Measurements from ENCODE around the gene CCL23.
"Not testable (repeated sequence)": the region's sequence is repeated elsewhere in the genome, so short reads cannot be mapped to it uniquely, and the experiment has no call there.

CCL23 gene

DNA sequence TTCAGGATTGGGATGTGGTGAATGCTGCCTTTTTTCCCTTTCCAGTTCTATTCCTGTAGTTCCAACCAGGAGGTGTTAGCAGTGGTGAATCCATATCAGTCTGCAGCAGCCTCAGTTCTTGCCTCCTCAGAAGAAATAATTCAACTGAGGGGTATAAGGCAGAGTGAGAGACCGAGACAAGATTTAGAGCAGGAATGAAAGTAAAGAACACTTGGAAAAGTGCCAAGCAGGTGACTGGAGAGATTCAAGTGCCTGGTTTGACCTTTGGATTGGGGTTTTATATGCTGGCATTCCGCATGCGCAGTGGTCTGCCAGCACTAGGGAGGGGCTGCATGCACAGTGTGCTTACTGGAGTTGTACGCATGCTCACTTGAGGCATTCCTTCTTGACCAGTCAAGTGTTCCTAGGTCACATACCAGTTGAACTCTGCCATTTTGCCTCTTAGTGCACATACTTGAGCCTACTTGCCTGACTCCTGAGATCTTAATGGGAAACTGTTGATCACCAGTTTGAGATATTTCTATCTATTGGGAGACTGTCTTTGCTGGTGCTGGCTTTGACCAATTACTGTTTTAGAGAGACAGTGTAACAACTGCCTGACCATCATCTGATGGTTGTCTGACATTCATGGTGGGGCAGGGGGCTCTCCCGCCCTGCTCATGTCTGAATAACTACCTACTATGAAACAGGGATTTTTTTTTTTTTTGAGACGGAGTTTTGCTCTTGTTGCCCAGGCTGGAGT lies 15.7 kb downstream of the CCL23 start:
- no peak for DNase-seq

DNA sequence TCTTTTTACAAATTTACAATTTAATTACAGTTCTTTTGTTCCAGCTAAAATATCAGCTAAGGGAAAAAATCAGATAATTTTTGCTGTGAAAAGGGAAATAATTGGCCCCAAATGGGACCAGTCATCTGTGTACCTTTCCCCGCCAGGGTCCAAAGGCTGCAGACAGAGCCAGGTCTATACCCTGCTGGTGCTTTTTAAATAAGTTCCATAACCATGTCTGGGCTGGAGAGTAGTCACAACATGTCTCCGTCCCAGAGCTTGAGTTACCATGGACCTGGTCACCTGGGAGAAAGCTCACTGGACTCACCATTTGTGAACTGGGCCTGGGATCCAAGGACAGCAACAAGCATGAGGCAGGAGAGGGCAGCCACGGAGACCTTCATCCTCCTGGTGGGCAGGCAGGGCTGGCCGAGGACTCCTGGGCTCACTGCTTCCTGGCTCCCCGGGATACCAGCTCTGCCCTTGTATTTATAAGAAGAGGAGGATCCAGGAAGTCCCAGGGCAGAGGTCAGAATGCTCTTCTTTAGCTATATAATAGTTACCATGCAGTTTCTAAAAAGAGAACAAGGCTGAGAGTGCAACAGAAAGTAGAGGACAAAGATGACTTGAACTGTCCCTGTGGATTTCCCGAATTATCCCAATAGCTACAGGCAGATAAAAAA lies 16.5 kb downstream of the CCL23 start, which contains the start of gene CCL15:
Gene CCL15 (minus strand): TSS at position 444 of the 662 bp plus-strand sequence. CDS start 61 bp downstream, at position 383.
- DNase-seq: no peak

DNA sequence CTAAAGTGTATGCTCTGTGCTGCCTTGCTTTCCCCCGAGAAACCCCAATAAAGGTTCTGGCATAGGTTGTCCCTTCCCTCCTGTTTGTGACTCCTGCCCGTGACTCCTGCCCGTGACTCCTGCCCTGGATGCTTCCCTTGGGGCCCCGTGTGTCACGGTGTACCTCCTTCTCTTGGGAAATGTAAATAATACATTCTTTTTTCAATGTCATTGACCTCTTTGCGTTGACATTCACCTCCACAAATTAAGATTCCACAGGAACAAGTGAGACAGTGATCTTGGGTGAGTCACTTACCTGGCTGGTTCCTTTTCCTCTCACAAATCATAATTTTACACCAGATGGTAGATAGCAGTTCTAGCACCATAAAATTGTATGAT lies 17.1 kb downstream of the CCL23 start:
- no peak for DNase-seq

DNA sequence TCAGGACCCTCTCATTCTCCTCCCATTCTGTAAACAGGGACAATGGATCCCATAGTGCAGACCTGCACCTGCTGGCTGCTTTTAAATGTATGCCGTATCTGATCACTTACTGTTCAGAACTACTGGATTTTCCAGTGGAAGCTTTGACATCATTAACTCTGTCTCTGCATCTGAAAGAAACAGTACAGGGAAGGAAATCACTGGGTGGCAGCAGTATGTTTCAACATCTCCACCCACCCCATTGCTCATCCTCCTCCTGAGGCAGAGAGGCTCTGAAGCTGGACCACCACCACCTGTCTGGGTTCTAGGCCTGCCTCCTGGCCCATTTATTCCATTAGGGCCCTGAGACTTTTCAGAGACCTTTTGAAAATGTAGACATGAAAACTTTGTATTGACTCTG lies 19.0 kb downstream of the CCL23 start:
- no peak for DNase-seq

DNA sequence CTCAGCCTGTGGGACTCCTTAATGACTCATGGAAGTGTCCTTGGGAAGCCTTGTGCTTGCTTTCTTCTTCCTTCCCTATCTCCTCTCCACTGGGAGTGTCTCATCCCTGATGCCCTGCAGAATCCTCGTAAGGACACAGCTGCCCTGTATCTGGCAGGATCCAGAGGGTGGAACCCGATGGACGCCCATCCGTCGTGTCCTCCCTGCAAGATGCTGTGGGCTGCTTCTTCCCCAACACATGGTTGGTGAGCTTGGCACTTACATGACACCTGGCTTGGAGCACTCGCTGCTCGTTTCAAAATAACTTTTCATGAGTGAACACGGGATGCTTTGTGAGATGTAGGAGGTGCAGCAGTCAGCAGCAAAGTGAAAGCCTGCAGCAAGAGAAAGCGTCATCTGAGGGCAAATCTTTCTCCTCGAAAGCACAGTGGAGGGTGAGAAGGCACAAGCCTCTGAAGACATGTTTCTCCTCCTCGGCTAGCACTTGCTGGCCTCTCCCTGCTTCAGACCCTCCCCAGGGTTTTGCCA lies 19.7 kb downstream of the CCL23 start:
- DNase-seq: no peak

DNA sequence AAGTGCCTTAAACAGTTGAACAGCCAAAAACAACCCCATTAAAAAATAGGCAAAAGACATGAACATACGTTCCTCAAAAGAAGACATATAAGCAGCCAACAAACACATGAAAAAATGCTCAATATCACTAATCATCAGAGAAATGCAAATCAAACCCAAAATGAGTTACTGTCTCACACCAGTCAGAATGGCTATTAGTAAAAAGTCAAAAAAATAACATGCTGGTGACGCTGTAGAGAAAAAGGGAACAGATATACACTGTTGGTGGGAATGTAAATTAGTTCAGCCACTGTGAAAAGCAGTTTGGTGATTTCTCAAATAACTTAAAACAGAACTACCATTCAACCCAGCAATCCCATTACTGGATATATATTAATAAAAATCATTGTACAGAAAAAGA lies 22.4 kb downstream of the CCL23 start:
- not testable (repeated sequence) for DNase-seq

DNA sequence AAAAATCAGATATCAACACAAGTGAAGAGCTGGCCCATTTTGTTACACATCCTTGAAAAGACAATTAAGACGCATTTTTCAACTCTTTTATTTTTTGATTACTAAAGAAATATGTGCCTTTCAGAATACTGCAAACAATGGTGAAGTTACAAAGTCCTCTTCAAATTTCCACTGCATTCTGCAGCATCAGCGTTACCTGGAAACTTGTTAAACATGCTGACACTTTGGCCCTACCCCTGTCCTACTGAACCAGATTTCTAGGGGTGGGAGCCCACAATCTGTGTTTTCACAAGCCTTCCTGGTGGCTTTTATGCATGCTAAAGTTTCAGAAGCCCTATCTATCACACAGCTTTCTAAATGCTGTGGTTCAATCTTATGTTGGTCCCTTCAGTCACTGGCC lies 26.7 kb downstream of the CCL23 start:
- no peak for DNase-seq

DNA sequence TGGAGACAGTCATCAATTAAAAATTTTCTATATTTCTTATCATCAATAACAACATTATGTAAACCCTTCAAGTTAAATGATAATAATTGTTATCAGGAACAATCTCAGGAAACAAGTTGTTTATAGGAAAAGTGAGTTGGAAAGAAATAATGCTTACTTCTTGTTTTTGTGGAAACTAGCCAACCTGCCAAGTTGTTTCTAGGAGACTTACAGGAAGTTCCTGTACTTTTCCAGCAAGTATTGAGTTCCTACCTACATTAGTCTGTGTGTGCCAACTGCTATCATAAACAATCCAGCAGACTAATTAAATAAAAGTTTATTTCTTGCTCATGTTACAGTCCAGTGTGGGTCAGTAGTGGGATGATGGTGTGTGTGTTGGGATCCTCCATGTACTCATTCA lies 29.6 kb downstream of the CCL23 start:
- no peak for DNase-seq

DNA sequence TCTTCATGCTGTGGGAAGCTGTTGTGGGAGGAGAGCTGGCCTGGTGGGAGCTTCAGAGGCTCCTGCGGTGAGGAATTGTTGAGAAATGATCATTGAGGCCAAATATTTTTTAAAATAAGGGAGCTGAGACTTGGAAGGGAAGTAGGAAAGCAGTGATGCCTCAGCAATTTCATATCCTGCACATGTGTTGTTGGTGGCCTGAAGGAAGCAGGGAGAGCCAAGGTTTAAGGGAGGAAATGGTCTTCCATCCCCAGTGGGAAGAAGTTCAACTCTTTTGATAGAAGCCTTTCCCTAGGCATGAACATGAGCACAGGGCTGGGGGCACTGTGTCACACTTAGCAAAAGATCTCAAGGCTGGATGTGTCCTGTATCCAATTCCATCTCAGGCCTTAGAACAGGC lies 31.1 kb downstream of the CCL23 start, which contains the start of gene CCL14:
Gene CCL14 (minus strand): TSS at position 87 of the 400 bp plus-strand sequence. CDS start 80 bp downstream, at position 7.
- no peak for DNase-seq

DNA sequence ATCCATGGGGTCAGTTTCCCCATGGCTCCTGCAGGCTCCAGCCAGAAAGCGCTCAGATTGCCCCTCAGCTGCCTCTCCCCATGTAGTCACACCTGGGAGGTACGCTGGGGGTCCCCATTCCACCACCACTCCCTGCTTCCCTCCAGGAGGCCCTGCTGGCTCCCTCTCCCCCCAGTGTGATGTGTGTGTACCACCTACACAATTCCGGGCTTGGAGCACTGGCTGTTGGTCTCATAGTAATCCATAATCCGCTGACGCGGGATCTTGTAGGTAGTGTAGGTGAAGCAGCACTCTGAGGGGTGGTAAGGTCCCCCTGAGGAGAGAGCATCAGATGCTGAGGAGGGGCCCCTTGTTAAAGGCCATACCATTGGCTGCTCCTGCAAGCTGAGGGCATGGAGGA lies 33.6 kb downstream of the CCL23 start:
- no peak for DNase-seq

DNA sequence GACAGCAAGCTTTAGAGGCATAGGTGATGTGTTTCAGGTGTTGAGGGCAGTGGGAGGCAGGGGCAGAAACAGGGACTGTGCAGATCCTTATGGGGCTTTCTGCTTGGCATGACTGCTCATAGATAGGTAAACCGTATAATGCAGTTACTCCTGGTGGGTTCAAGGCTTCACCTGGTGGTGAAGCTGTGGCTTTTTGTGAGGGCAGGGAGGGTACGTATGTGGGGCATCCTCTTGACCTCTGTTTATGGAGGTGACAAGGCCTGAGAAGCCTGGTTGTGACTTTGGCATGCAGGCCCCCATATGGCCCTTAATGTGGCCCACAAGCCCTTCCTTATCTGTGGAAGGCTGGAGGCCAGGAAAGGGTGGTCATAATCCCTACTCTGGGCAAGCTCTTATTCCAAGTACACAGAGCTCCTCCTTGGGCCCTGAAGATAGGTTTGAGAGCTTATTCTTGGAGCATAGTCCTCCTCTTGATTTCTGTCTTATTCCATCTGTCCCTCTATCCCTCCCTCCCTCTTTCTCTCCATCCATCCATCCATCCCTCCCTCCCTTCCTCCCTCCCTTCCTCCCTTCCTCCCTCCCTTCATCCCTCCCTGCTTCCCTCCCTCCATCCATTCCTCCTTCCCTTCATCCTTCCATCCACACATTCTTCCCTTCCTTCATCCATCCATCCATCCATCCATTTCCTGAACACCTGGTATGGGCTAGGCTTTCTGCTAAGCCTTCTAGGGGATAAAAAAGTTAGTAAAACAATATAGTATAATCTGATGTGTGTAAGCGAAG lies 35.2 kb downstream of the CCL23 start:
- no peak for DNase-seq

DNA sequence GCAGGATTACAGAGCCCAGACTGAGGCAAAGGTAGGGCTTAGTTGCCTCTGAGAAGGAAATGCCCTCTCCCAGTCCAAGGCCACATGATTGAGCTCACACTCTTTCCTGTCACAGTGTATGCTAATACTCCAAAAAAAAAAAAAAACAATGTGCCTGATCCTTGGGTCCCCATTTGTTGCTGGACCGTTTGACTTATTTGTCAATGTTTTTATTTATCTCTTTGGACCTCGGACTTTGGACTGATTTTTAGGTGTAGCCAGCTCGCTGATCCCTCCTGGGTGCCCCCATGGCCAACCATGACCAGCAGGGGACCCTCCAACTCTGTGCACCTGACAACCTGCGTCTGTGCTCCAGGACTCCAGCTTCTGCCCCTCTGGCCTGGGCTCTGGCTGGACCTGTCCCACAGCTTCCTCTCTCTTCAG lies 35.9 kb downstream of the CCL23 start:
- DNase-seq: no peak

DNA sequence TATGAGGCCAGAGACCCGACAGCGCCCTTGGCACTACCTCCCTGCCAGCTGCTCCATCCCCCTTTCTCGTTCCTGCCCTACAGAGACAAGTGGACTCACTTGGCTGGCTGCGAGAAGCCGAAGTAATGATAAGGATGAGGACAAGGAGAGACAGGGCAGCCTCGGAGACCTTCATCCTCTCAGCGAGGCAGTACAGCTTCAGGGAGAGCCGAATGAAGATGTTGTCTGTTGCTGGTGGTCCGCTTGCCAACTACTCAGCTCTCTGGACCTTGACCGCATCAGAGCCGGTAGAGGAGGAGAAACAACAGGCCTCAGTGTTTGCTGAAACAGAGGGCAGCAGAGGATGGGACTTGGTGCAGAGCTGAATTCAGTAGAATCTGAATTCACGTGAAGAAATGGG lies 36.5 kb downstream of the CCL23 start, which contains the start of gene CCL16:
Gene CCL16 (minus strand): TSS at position 252 of the 400 bp plus-strand sequence. CDS start 77 bp downstream, at position 175.
- no peak for DNase-seq

DNA sequence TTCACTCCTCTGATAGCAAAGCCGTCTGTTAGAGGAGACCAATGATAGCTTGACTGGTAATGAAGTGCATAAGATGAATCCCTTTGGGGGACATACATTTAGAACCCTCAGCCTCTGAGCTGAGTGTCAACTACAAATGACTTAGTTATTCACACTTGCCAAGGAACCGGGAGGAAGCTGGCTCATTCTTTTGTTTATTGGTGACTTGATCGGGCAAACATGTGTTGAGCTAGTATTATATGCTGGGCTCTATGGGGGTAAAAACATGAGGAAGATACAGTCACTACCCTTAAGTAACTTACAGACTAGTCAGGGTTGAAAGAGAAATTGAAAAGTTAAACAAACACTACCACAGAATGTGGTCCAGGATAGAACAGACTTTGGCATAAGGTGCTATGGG lies 39.4 kb downstream of the CCL23 start:
- DNase-seq: no peak

DNA sequence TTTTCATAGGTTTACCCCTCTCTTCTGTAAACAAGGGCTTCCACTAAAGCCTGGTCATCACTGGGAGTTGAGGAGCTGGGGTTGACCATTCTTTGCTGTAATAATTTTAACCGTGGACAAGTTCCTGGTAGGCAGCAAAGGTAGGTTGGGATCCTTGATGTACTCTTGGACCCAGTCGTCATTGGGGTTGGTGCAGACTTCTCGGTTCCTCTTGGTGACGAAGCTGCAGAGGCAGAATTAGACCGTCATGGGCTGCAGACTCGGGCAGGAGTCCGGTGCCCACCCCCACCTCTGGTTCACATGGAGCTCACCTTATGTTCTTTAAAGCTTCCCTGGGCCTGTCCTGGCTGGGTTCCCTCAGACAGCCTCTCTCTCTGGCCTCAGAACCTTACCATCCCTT lies 40.3 kb downstream of the CCL23 start:
- no peak for DNase-seq

DNA sequence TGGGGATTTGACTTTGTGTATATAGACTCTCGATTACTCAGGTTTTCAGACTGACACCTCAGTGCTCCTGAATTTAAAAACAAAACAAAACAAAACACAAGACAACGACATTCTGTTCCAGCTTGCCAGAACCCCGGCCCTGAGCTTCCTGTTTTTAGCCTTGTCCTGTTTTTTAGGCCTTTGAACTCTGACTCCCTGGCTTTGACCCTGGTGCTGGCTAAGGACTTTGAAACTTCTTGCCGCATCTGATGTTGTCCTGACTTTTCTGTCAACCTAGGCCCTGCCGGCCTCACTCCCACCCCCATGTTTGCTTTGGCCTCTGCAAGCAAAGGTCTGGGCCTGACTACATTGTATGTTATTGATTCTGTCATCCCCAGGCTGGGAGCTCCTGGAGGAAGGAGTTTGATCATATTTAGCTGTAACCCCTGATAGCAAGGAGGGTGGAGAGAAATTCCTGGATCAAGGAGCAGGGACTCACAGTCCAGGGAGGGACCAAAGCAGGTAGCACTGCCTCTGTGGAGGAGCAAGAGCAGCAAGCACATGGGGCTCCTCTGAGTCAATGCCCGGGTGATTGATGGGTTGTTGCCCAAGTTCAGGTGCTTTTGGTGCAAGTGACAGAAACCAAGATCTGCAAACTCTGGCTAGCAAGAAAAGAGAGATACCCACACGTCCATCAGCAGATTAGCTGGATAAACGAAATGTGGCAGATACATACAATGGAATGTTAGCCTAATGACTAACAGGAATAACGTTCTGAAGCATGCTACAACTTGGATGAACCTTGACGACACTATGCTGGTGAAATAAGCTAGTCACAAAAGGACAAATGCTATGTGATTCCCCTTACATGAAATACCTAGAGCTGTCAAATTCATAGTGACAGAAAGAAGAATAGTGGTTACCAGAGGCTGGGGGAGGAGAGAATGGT lies 44.2 kb downstream of the CCL23 start:
- DNase-seq: no peak

DNA sequence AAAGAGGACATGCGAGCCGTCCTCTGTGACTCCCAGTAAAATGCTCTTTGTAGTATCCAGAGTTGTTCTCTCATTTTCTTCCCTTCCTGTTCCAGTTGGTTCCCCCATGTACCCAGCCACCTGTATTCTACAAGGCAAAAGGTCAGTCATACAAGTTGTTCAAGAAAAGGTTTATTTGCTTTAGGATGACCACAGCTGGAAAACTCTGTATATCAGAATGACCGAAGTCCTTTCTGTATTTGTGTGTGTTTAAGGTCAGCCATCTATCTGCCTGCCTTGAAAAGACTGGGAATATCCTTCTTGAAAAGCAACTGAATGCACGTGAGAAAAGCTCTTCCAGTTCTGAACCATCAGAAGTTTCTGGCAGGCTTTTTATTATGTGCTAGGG lies 44.8 kb downstream of the CCL23 start:
- DNase-seq: no peak

DNA sequence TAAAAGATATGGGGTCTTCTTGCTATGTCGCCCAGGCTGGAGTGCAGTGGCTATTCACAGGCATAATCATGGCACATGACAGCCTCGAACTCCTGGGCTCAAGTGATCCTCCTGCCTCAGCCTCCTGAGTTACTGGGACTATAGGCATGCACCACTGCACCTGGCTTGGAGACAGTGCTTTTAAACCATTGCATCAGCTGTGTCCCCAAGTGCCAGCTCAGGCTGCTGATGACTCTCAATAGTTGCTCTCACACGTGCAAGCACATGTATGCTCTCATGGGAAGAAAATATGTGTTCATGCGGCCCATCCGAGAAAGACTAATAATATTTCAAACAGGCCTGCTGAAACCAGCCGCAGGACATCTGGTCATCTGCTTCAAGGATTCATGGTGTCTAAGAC lies 45.2 kb downstream of the CCL23 start:
- no peak for DNase-seq

DNA sequence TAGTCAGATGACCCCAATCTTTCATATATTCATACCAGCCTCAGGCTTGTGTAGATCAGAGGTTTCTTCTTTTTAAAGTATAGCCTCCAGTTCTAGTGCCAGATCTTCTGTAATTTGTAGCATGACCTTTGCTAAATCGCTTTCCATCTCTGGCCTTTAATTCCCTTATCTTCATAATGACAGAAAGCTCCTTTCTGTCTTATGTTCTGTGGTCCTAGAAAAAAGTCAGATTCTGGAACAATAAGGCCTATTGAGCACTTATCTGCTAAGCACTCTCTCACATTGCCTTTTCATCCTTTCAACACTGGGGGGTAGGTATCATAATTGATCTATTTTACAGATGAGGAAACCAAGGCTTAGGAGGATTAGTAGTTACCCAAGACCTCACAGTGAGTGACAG lies 45.7 kb downstream of the CCL23 start:
- no peak for DNase-seq

DNA sequence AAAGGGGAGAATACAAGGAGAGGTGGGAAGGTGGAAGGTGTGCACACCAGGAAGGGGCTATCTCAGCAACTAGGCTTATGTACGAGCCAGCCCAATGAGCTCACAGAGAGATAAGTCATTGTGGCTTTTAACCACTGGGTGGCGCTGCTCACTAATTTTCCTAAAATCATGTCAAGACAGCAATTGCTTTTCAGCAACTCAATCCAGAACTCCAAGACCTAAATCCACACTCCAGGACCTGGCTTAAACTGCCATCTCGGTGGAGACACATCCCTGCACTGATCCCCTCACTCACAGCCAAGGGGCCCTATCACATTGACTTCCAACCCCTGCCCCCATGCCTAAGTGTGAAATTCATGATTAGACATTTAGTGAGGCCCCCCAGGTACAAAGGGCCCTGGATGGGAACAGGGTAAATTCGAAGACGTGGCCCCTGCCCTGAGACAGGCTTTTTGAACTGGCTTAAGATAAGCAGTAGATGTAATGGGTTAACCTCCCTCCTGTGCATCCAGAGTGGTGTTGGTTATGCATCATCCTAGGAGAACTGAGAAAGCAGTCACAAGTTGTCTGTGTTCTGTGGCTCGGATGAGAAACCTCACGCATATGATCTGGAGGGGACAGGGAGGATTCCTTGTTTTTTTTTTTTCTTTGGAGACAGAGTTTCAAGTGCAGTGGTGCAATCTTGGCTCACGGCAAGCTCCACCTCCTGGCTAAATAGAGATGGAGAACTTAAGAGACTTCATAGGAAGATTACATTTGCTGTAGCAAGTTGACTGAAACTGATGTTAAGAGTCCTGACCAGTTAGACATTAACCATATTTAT lies 48.0 kb downstream of the CCL23 start:
- no peak for DNase-seq

DNA sequence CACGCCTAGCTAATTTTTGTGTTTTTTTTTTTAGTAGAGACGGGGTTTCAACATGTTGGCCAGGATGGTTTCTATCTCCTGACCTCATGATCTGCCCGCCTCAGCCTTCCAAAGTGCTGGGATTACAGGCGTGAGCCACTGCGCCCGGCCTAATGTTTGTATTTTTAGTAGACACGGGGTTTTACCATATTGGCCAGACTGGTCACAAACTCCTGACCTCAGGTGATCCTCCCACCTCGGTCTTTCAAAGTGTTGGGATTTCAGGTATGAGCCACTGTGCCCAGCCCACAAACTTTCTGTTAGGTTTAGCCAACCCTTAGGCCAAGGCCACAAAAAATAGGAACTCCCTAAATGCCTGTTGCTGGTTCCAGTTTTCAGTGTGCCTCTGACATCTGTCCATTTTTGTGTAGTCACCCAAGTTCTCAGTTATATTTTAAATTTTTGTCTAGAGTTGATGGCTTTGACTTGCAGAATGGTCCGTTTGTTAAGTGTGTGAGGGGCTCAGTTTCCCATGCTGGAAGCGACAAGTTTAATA lies 49.2 kb downstream of the CCL23 start:
- DNase-seq: no peak
